ENCODE measurements around the gene IVD. TPM values are rescaled to one million over a fixed set of nuclear protein-coding genes. Genes with fewer than 3 reads are reported as not detected.

The IVD gene
- polyA plus RNA-seq, 1 of the 3 experiments (the other 2 are of a cell fraction), result 54.2 TPM

GRCh38 chr15:40398413-40398873, 7.2 kb upstream of the IVD start:
- Histone ChIP-seq H3K9me3 (no peaks in the 10 kb centered on the region), H3K4me2 (no peak overlapping the region), H3F3A (replicated peaks; ENCODE audit: insufficient read depth) (peaks cover 5% of the 10 kb centered on the region), H3K9ac (no peak overlapping the region), H3K36me3 (replicated peaks in 1 of 2; ENCODE audit: control insufficient read depth in 1 of 2, insufficient read depth in 2 of 2, low read length in 1 of 2) (peaks cover 3 to 8% of the 10 kb centered on the region in 2 experiments), H4K20me1 (ENCODE audit: insufficient read depth) (no peaks in the 10 kb centered on the region), H3K9me2 (no peaks in the 10 kb centered on the region), H2AFZ (ENCODE audit: low read depth) (no peak overlapping the region), H3K4me1 (ENCODE audit: control insufficient read depth in 1 of 2, insufficient read depth in 2 of 2, low read depth in 1 of 2, low read length in 1 of 2) (no peaks in the 10 kb centered on the region), H3K27ac (ENCODE audit: low read depth in 2 of 2, low read length in 1 of 2) (no peak overlapping the region), H3K27me3 (ENCODE audit: insufficient read depth) (no peaks in the 10 kb centered on the region), H3K4me3 (ENCODE audit: low read depth in 2 of 2, low read length in 1 of 2) (no peak overlapping the region), H3K79me2 (ENCODE audit: insufficient read depth) (no peaks in the 10 kb centered on the region)
- no peak for DNase-seq
- TF ChIP-seq MXI1 (IDR thresholded peaks at IDR 0.05; ENCODE audit: low read depth, low read length) (no peak), ZBTB33 (IDR thresholded peaks at IDR 0.05; ENCODE audit: borderline replicate concordance, low read depth) (no peak), JUND (IDR thresholded peaks at IDR 0.05) (no peak), PBX3 (IDR thresholded peaks at IDR 0.05) (no peak), RFX5 (IDR thresholded peaks at IDR 0.05; ENCODE audit: low read length) (no peak), IRF3 (IDR thresholded peaks at IDR 0.05; ENCODE audit: low read depth, low read length) (no peak), MAX (IDR thresholded peaks at IDR 0.05; ENCODE audit: low read depth) (no peak), RAD21 (IDR thresholded peaks at IDR 0.05; ENCODE audit: low read length) (no peak), FOXJ3 (CRISPR knock-in tag; IDR thresholded peaks at IDR 0.05) (no peak), SMC3 (IDR thresholded peaks at IDR 0.05; ENCODE audit: low read depth, low read length) (no peak)
- CTCF ChIA-PET, result interaction anchor here (0.6 to 2.3 kb wide), 4 partner anchors 14 to 54 kb away, joined by 3 to 8 read pairs (median 3); no protein-coding TSS in a partner anchor
- 56% methylated on average over 4 of the region's 4 CpGs for WGBS (ENCODE audit: low lambda C conversion rate)
- POLR2A ChIA-PET, result no interaction called here

GRCh38 chr15:40399370-40399769, 6.2 kb upstream of the IVD start:
- no peak overlapping the region for H3K4me3 ChIP-seq (ENCODE audit: low read depth in 2 of 2, low read length in 1 of 2)
- no peak for DNase-seq
- peaks cover 5% of the 10 kb centered on the region for H3F3A ChIP-seq (replicated peaks; ENCODE audit: insufficient read depth)
- ChIA-PET POLR2A (interaction anchor here (1.1 kb wide), 1 partner anchor 10 kb away, joined by 3 read pairs; no protein-coding TSS in a partner anchor), CTCF (interaction anchor here (1.0 kb wide), 2 partner anchors 40 to 119 kb away, joined by 3 read pairs; no protein-coding TSS in a partner anchor)
- H3K9me3 ChIP-seq, result no peaks in the 10 kb centered on the region
- TF ChIP-seq MXI1 (IDR thresholded peaks at IDR 0.05; ENCODE audit: low read depth, low read length), result no peak
- no peak overlapping the region for H3K9ac ChIP-seq
- peaks cover 0 to under 1% of the 10 kb centered on the region in 2 experiments for H3K36me3 ChIP-seq (replicated peaks in 1 of 2; ENCODE audit: control insufficient read depth in 1 of 2, insufficient read depth in 2 of 2, low read length in 1 of 2)
- no peaks in the 10 kb centered on the region for H3K9me2 ChIP-seq
- no peaks in the 10 kb centered on the region for H3K4me1 ChIP-seq (ENCODE audit: control insufficient read depth in 1 of 2, insufficient read depth in 2 of 2, low read depth in 1 of 2, low read length in 1 of 2)
- H3K27me3 ChIP-seq (ENCODE audit: insufficient read depth), result no peaks in the 10 kb centered on the region
- H3K79me2 ChIP-seq (ENCODE audit: insufficient read depth), result no peaks in the 10 kb centered on the region
- 82% methylated on average over 7 of the region's 7 CpGs for WGBS (ENCODE audit: low lambda C conversion rate)
- no peak overlapping the region for H3K27ac ChIP-seq (ENCODE audit: low read depth in 2 of 2, low read length in 1 of 2)
- no peak overlapping the region for H2AFZ ChIP-seq (ENCODE audit: low read depth)
- no peaks in the 10 kb centered on the region for H4K20me1 ChIP-seq (ENCODE audit: insufficient read depth)
- no peak overlapping the region for H3K4me2 ChIP-seq

Data from SK-N-SH (cell line).